HepG2 (cell line): Measurements from ENCODE around the gene LYSMD3. TPM values are rescaled to one million over a fixed set of nuclear protein-coding genes. Genes with fewer than 3 reads are reported as not detected.

Experiments used
- GFI1 ChIP-seq: sonication (generic); formaldehyde crosslinking; IDR thresholded peaks from 2 replicates; pipeline ENCODE4 v1.5.0; 2020; ENCODE audit warnings: missing genetic modification reagents, mild to moderate bottlenecking, borderline replicate concordance
- IKZF5 ChIP-seq: IDR thresholded peaks from 2 replicates; pipeline ENCODE4 v1.6.1; 2018; ENCODE audit warnings: missing genetic modification reagents, mild to moderate bottlenecking, missing compliant biosample characterization
- NCOA2 ChIP-seq: sonication (generic); formaldehyde crosslinking; IDR thresholded peaks from 2 replicates; pipeline ENCODE4 v1.8.0; 2022; ENCODE audit warnings: inconsistent platforms
- NFAT5 ChIP-seq: sonication (generic); formaldehyde crosslinking; IDR thresholded peaks from 2 replicates; pipeline ENCODE4 v1.4.0; 2020; ENCODE audit warnings: missing genetic modification reagents
- NR1H2 ChIP-seq: sonication (generic); formaldehyde crosslinking; IDR thresholded peaks from 2 replicates; pipeline ENCODE4 v1.8.1; 2022; ENCODE audit warnings: low read depth, missing genetic modification reagents, borderline replicate concordance
- RBM39 ChIP-seq: fragments of 200-400 bp; formaldehyde crosslinking; IDR thresholded peaks from one replicate; pipeline ENCODE4 v1.6.1; 2018; ENCODE audit warnings: antibody characterized with exemption, mild to moderate bottlenecking, low read depth, low read length; ENCODE audit not compliant: poor library complexity, severe bottlenecking
- REST ChIP-seq, 2 experiments: IDR thresholded peaks; 2 replicates each; pipeline ENCODE4 v1.6.1; 2011 to 2012; ENCODE audit warnings: low read length in 2 of 2, borderline replicate concordance in 1 of 2, low read depth in 1 of 2, mild to moderate bottlenecking in 1 of 2, moderate library complexity in 1 of 2
- ZBTB37 ChIP-seq: sonication (generic); formaldehyde crosslinking; IDR thresholded peaks from 2 replicates; pipeline ENCODE4 v1.4.0; 2020; ENCODE audit warnings: mild to moderate bottlenecking, missing genetic modification reagents
- ZBTB44 ChIP-seq: sonication (generic); formaldehyde crosslinking; IDR thresholded peaks from 2 replicates; pipeline ENCODE4 v1.4.0; 2020; ENCODE audit warnings: missing genetic modification reagents
- ZKSCAN1 ChIP-seq: fragments of 150-350 bp; IDR thresholded peaks from 2 replicates; pipeline ENCODE4 v1.6.1; 2014; ENCODE audit warnings: low read length
- ZMYM2 ChIP-seq: sonication (generic); formaldehyde crosslinking; IDR thresholded peaks from 2 replicates; pipeline ENCODE4 v1.8.0; 2022; ENCODE audit warnings: mild to moderate bottlenecking, missing genetic modification reagents
- ZNF605 ChIP-seq: sonication (generic); formaldehyde crosslinking; IDR thresholded peaks from 2 replicates; pipeline ENCODE4 v1.8.0; 2022; ENCODE audit warnings: mild to moderate bottlenecking, missing genetic modification reagents
- polyA plus RNA-seq, 8 experiments: library from polyadenylated mRNA; depleted of rRNA in 3 of 8; stranded (reverse) in 7 of 8; unstranded in 1 of 8; fragments of >200 nt; fragmentation: Illumina TruSeq in 4 of 8; extraction: Trizol in 4 of 8; gene quantifications; 2 replicates each; pipeline versions ENCODE4 v1.2.1 to v1.2.3, GENCODE V29; 2011 to 2016; ENCODE audit warnings: low read depth in 4 of 8, missing spikeins in 1 of 8, mixed read lengths in 1 of 8; ENCODE audit not compliant: insufficient read depth in 1 of 8
- total RNA-seq, 5 experiments: library from RNA; depleted of rRNA; stranded (reverse); fragments of >200 nt; fragmentation: Illumina TruSeq; extraction: Trizol; gene quantifications; 2 replicates each; pipeline ENCODE4 v1.2.3, GENCODE V29; 2016; ENCODE audit warnings: low read depth in 1 of 5

The LYSMD3 gene
- total and polyA plus RNA-seq, 2 of the 13 experiments (the other 11 are each of a cell fraction or from before 2014, with no cell fraction given): 9.1 to 13.8 TPM

- TF ChIP-seq ZBTB44: no peak
- TF ChIP-seq IKZF5 (CRISPR knock-in tag): peak; percentile 76
- TF ChIP-seq GFI1 (CRISPR knock-in tag): 0 out of 2 replicates have a peak, but pooled peaks have one; percentile 19
- TF ChIP-seq NCOA2: 0 out of 2 replicates have a peak, but pooled peaks have one; percentile 22
- no peak for TF ChIP-seq NFAT5 (CRISPR knock-in tag)
- TF ChIP-seq ZBTB37 (CRISPR knock-in tag): no peak
- peak; percentile 24; the same call in 1 of the 2 replicates for TF ChIP-seq ZMYM2
- TF ChIP-seq REST (IDR thresholded peaks at IDR 0.05; ENCODE audit: borderline replicate concordance in 1 of 2, low read depth in 1 of 2, low read length in 2 of 2): 0 out of 4 replicates have a peak, but pooled peaks of 1 of the 2 experiments have one; percentile 32
- peak; percentile 89 for TF ChIP-seq ZNF605
- TF ChIP-seq ZKSCAN1: 0 out of 2 replicates have a peak, but pooled peaks have one; percentile 16
- no peak for TF ChIP-seq NR1H2 (CRISPR knock-in tag)
- peak; percentile 97 for TF ChIP-seq RBM39
Measured at GRCh38 chr5:90529194-90529938, at the start of gene LYSMD3 (continued).
